Measurements from ENCODE around the gene PTGDS.

PTGDS gene

GRCh38 chr9:137030538-137031527, 53.5 kb downstream of the PTGDS start:
- no peak for TF ChIP-seq NFIC (IDR thresholded peaks at IDR 0.05)
- no peak for TF ChIP-seq RAD21 (IDR thresholded peaks at IDR 0.05; ENCODE audit: low read depth)
- TF ChIP-seq FOXM1 (IDR thresholded peaks at IDR 0.05; ENCODE audit: borderline replicate concordance, low read depth) = no peak
- TF ChIP-seq YY1 (IDR thresholded peaks at IDR 0.05; ENCODE audit: low read depth) = no peak
- no peak for TF ChIP-seq ZBTB7A (IDR thresholded peaks at IDR 0.05; ENCODE audit: low read depth)
- no peak for TF ChIP-seq CEBPB (IDR thresholded peaks at IDR 0.05)
- no peak for TF ChIP-seq USF1 (IDR thresholded peaks at IDR 0.05)
